DMS153 treated with DMSO at 0.1 percent for 48 hours (cell line): ENCODE measurements around the gene PPP2R1B.

Experiments
- DNase-seq: peaks from one replicate; lab custom pipeline; 2025; ENCODE audit not compliant: unreplicated experiment; lab: John Stamatoyannopoulos, UW

PPP2R1B gene

DNA sequence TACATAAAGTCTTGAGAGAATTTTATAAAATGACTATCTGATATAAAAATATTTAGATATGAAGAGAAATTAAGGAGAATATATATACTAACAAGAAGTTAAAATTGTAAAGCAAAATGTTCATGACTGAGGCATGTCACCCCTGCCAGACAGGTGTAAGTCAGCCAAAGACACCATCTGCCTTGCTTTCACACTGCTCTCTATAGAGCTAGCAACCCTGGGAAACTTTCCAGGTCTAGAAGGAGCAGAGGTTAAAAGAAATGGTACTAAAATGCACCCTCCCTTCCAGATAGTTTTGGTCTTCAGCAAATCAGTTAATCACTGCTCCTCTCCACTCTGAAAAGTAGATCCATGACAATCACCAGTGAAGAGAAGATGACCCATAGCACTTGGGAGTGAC lies 16.5 kb downstream of the PPP2R1B start:
- no peak for DNase-seq

DNA sequence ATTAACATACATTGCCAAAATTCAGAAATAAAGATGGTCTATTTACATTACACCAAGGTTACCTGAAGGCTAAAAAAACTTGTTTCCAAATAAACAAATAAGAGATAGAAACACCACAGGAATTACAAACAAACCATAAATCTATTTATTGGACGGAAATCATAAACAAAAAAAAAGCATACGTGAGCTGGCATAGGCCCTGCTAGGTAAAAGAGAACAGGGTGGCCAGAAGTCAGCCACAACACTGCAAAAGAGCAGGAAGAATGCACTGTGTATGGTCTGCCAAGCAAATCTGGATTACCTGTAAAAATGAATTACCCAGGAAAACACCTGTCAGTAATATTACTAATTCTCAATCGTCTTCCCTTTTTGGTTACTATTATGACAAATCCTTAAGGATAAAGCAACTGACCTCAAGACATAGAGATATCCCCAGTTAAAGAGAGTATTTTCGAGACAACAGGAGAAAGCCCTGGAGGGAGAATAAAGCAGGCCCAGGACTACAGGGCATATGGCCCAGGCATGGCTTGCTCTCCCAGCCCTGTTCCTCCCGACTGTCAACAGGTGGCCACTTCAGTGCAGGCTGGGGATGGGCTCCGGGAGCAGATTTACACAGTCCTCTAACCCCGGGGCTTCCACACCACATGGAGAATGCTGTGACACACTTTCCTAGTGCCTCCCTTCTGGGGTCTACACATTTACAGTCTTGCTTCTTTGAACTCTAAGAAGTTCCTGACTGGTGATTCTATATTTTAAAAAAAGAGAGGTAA lies 18.0 kb downstream of the PPP2R1B start:
- DNase-seq = no peak

DNA sequence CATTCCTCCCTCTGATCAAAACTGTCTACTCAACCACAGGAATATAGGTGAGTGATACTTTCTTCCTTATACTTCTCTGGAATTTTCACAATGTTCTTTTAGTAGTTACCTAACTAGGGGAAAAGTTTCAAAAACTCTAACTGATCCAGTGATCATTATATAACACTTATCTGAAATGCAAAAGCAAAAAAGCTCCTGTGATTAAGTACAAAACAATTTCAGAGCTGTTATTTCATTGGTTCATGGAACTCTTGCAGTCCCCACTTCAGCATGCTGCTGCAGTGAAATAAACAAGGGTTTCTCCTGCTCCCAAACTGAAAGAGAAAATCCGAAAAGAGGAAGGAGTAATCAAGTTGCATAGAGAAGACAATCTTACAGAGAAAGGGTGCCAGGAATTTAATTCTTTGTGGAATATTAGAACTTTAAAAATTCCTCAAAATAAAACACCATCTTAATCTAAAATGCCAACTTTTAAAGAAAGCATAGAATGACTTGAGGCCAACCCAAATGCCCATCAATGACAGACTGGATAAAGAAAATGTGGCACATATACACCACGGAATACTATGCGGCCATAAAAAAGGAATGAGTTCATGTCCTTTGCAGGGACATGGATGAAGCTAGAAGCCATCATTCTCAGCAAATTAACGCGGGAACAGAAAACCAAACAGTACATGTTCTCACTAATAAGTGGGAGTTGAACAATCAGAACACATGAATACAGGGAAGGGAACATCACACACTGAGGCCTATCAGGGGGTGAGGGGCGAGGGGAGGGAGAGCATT lies 20.3 kb downstream of the PPP2R1B start:
- DNase-seq = no peak

DNA sequence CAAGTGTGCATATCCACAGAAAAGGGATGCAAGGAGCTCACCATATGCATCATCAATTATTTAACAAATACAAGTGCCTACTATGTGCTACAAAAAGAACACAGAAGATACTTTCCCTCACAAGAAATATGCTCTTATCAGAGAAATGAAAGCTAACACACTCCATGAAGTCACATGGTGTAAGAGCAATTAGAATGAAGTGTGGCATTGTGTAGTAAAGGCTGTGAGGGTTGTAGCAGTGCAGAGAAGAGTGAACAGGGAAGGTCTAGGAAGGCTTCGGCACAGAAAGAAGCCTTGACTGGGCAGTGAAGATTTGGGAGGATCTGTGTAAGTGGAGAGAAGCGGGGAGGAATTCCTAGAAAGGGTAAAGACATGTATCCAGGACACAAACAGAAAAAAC lies 22.5 kb downstream of the PPP2R1B start:
- DNase-seq = no peak

DNA sequence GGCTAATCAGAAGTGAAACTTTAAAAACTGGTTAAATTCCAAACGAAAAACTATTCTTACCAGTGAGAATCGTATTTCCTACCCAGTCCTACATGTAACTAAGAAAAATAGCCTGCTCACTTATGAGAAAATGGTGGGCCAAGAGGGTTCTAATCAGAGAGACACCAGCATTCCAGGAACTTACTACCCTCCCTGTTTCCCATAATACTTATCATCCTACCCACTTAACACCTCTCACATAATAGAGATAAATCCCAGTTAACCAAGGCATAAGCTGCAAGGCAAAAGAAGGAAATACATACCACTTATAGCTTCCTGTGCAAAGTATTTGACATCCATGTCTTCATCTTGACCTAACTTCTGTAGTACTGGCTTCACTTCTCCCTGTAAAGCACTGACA lies 24.4 kb downstream of the PPP2R1B start:
- no peak for DNase-seq

DNA sequence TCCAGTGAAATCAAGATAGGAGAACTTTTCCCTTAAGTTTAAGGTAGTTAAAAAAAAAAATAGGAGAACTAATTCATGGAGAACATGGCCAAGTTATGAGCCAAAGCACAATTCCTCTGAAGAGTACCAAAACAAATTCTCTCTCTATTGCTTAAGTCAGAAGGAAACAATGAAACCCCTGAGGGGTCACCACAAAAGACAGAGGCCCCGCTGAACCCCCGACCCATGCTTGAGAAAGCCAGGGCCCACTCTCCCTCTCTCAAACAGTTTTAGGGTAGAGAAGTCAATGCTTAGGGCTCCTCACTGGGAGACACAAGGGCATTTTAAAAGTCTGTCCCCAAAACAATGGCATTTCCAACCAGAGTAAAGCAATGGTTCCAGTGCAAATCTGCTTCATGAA lies 26.9 kb downstream of the PPP2R1B start:
- DNase-seq = no peak

DNA sequence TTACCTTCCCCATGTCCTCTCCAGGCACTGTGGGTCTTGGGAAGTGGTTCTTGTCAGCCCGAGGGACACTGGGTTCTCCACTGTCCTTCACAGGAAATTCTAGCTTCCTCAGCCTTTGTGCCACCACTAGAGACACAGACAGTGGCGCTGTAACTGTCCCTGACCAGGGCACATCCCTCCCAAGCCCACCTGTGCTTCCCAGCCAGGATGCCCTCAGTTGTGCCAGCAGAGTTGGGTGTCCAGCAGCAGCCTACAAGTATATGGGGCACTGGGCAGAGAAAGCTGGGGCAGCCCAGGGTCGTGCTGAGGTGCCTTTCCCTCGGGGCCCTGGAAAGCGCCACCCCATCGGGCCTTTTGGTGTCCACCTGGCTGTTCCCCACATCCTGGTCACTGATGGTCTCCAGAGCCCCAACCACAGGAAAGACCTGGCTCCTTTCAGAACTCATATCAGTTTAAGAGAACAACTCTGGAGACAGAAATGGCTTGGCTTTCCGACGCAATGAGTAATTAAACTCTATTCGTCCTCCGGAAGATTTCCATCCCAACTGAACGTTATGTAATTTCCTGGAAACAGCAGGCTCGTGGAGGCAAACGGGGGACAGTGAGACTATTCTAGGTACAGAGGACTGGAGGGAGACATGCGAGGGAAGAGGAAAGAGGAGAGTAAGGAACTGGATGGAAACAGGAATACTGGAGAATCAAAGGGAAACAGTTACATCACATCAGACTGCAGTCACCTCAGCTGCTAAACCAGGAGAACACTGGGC lies 28.6 kb downstream of the PPP2R1B start:
- no peak for DNase-seq

DNA sequence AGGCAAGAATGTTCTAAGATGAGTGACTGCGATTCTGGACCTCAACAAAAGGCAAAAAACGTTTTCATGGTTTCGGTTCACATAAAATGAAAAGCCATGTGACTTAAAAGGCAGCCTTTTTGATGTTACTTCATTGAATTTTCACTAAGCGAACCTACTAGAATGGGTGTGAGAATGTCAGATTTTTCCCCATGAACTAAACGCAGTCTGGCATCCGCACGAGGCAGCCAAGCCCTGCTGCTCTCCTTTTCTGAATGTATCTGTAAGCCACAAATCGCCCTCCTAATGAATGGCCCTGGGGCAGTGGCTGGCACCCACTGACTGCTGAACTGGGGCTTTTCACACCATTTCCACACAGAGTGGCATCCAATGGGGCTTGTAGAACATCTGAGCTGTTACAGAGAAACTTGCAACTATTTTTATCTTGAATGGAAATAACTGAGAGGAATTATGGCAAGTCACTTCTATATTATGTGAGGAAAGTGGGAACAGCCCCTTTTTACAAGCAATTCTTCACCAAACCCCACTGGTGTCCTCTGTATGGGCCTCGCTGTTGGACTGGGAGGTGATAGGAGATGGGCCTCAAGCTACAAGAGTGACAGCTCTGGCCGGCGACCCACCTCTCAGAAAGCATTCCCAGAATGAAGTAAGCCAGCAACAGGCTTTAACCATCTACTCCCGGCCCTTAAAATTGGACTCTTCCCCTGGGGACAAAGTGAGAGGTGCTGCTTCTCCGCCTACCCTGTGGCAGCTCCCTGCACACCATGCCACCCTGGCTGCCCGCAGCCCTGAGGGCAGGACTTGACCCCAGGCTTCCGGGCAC lies 29.4 kb downstream of the PPP2R1B start:
- DNase-seq = no peak

DNA sequence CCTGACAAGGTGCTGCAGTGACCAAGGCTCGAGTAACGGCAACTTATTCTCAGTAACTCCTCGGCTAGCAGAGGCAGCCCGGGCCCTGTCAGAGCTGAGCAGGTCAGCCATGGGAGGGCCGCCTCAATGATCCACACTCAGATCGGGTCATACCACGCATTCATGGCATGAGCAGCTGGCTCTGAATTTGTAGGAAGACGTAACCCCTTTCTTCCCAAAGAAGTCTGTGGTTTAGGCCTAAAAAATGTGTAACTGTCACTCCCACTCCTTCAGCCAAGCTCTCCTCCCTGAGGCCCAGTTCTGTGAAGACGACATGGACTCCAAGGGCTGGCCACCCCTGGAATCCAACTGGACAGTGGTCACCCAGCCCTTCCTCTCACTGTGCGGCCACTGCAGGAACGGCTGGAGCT lies 30.0 kb downstream of the PPP2R1B start:
- DNase-seq = no peak

DNA sequence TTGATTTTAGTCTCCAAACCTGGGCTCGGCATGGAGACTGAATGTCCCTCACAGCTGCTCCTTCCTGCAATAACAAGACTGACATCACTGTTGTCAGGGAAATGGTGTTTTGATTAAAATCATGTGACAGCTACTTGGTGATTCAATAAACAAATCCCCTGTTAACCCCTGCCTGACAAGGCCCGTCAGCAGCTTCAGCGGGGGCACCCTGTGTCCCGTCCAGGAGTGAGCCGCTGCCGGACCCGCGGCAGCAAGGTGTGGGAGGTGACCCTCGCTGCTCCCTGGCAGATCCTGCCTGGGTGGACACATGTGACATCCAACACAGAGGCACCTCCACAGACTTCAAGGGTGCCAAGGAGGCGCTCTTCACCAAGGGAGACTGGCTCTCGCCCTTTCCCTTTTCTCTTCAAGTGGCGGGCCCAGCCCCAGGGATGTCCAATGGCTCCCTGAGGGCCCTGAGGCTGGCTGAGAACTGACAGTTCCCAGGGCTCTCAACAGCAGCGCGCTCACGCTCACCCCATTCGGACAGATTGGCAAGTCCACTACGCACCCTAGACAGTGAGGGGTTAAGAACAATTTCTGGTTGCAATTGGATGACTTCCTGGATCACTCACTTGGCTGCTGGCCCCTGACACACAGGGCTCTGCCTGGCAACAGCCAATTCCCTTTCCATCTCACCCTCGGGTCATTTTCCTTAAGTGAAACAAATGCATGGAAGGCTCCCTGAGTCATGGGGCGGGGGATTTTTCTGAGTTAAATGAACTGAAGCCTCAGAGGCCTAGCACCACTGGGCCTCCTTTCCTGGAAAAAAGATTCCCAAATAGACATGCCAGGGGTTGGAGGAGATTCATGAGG lies 30.7 kb downstream of the PPP2R1B start:
- peak; percentile 64 for DNase-seq

DNA sequence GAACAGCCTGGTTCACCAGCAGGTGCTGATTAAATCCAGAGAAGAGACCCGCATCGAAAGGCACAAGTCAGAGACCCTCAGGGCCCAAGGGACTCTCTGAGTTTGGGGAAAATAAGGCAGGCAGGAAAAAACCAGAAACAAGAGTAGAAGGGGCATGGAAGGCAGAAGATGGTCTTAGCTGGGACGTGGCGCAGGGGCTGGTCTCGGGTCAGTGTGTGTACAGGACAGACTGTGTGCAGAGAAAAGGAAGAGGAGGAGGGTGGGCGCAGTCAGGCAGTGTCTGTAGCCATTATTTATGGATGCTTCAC lies 31.3 kb downstream of the PPP2R1B start:
- no peak for DNase-seq

DNA sequence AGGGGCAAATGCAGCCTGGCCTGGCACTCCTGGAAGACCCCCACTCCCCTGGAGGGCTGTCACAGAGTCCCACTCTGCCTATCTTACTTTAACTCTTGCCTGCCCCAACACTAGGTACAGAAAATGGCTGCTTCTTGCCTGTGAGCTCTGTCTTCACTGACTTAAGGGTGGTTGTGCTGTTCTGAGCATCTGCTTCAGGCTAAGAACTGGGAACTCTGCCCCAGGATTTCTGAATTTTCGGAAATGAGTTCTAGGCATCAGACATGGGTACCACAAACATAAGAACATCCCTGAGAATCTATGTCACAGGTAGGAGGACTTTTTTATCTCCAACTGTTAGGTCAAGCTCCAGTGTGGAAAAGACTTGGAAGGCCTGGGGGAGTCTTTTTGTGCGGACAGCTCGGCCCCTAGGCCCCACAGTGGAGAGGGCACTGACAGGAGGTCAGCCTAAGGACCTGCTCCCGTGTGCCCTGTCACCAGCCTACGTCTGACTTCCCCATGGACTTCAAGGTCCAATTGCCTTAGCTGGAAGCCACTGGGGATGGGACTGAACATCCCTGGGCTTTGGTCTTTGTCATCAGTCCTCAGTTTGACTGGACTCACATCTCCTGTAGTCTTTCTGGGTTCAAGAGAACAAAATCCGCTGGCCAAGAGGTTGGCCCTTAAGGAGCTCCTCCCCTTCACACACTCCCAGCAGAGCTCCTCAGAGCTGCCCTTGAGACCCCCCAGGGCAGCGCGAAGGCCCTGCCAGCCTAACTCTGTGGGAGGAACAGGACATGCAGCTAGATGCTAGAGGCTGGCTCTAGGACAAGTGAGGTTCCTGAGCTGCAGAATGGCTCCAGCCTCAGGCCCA lies 31.9 kb downstream of the PPP2R1B start:
- no peak for DNase-seq

DNA sequence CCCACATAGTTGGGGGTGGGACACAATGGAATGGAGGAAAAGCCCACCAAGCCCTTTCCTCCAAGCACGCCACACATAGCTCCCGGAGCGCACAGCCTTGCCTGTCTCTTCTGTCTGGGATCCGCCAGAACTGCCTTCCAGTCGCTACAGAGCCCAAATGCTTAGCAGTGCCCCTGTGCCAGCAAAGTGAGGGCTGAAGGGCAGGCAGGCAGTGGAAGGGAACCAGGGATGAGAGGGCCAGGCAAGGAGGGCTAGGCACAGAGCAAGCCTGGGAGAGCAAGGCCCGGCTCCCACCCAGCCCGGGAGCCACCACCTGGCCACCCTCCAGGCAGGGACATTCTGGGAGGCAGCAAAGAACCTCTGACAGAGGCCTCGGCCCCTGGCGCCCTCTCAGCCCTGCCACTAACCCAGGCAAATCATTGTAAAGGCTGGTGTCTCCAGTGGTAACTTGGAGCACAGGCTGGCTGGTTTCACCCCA lies 32.5 kb downstream of the PPP2R1B start:
- no peak for DNase-seq

DNA sequence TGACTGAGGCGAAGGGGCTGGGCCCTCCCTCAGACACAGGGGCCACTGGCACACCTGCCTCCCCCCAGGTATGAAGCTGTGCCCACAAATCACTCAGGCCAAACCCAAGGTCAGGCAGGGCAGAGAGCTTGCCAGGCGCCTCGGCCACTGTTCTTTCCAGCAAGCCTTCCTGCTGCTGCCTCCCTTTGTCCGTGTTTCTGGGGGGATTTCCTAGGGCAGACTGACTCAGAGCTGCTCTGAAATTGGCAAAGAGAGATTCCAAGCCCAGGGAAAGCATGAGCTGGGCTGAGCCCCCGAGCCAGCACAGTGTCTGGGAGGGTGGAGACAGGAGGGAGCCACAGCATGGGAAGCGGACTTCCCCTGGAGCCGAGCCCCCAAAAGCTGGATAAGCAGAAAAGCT lies 33.2 kb downstream of the PPP2R1B start:
- DNase-seq = no peak

DNA sequence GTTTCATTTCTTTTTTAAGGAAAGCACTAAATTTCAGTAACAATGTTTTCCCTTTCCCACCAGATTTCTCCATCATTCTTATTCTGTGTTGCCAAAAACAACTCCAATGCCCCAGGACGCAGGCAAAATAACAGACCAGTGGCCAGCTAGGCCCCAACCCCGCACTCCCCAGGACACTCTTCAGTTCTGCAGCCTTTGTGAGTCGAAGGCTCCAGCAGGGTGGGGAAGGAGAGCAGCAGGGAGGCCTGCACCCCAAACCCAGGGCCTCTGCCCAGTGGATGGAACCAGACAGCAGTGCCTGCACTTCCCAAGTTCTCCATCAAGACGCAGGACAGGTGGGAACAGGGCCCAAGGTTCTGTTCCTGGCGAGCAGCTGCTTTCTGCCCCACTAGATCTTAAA lies 34.4 kb downstream of the PPP2R1B start:
- DNase-seq = no peak

DNA sequence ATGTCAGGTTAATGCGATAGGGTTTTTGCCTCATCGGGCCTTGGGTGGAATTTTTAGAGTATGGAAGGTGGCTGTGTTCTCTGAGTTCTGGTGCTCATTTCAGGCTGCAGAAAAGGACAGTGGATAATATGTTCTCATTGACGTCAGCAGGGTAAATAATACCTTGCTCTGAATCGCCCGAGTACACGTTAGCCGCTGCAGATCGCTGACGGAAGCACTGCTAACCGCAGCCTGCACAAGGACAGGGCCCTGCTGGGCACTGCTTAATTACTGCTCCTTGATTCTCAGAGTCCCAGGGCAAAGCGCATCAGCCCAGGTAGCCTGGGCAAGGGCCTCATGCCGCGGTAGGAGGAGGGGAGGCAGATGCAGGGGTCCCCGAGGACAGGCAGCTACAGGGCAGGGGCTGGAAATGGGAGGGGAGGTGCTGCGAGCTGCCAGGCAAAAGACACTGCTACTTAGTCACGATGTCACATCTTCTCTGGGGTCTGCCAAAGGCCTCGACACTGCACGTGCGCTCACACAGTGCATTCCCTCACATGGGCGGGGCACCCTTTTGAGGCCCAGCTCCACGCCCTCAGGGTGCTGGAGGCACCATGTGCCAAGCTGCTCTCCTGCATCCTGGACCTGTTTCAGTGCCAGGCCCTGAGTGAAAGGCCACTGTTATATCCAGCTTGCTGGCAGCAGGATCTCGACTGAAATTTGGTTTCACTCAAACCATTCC lies 35.2 kb downstream of the PPP2R1B start:
- peak; percentile 71 for DNase-seq

DNA sequence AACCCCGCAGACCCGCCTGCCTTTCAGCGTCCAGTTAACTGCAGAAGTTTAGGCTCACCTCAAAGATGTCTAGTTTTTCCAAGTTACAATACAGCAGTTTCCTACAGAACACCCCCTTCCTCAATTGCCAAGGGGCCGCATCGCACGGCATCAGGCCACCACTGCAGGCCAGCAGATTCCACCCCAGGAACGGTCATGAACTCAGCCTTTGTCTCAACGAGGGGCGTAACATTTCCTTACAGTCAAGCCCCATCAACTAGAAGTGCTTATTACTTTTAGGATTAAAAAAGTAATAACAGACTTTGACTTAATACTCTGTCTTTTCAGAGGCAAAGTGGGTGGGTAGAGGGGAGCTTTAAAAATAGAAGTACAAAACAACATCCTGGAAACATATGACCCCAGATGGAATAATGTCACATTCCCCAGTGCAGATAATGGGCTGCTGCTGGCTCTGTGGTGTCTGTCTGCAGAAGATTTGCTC lies 36.3 kb downstream of the PPP2R1B start:
- DNase-seq = no peak

DNA sequence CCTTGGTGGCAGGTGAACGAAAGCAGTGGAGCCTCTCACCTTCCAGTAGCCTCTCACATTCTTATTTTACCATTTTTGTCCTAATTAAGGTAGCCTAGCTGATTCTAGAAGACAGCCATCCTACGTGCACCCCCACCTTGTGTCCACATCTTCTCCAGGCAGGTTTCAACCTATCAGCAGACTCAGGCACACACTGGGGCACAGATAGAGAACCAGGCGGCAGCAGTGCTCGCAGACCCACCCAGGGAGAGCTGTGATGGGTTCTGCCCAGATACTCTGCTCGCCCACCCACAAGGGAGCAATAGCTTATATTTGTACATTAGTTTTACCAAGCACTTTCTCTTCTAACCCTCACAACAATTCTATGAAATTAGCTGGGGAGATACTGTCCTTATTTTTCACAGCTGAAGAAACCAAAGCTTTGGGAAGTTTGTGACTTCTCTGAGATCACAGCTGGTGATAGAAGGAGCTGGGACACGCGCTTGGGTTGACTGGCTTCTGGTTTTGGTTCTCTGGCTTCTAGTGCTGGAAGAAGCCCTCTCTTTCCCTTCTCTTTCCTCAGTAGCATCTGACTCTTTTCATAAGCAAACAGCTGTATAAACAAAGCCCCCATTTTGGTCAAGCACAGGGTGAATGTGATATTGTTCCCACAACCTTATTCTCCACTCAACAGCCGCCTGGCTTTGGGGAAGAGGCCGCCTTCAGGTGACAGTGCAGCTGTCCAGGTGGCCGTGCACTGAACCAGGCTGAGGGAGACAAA lies 36.9 kb downstream of the PPP2R1B start:
- DNase-seq = no peak
